Colonic mucosa (tissue), 4 donors: Measurements from ENCODE around the gene MAK. TPM values are rescaled to one million over a fixed set of nuclear protein-coding genes. Genes with fewer than 3 reads are reported as not detected.
A peak's percentile ranks its signal among the peaks of the same experiment; 100 is the strongest.

Source experiments
- DNase-seq: peaks from one replicate; pipeline ENCODE4 v3.0.0-alpha.2; 2020
- H3K27ac ChIP-seq: fragments of 200-600 bp; one replicate; pipeline ENCODE4 v1.8.0; 2021
- H3K27me3 ChIP-seq: fragments of 200-600 bp; one replicate; pipeline ENCODE4 v1.8.0; 2021
- H3K36me3 ChIP-seq: fragments of 200-600 bp; one replicate; pipeline ENCODE4 v1.8.0; 2021
- H3K4me1 ChIP-seq: fragments of 200-600 bp; one replicate; pipeline ENCODE4 v1.8.0; 2021; ENCODE audit warnings: mild to moderate bottlenecking
- H3K4me3 ChIP-seq: fragments of 200-600 bp; one replicate; pipeline ENCODE4 v1.8.0; 2021
- H3K9ac ChIP-seq, 2 donors: one replicate each; pipeline ENCODE4 v1.7.0; 2013; ENCODE audit warnings: control low read depth in 2 of 2, low read depth in 2 of 2, low read length in 2 of 2
- H3K9me3 ChIP-seq: fragments of 200-600 bp; one replicate; pipeline ENCODE4 v1.8.0; 2021
- intact Hi-C: fragments of 100-400 bp; cut with DNase I; formaldehyde crosslinking; loops from one replicate; pipeline ENCODE4 v1.14.1; 2022
- total RNA-seq, 2 donors: library from RNA; stranded (reverse); fragmentation: NEBNext Ultra II Directional in 1 of 2; extraction: Animal tissue kit (Norgen Biotek cat#: 25700) in 1 of 2; gene quantifications; one replicate each; pipeline ENCODE4 v1.2.1, GENCODE V29; 2021
- TF ChIP-seq, protein P1 (sequence below): fragments of 200-600 bp; IDR thresholded peaks from one replicate; pipeline ENCODE4 v1.8.0; 2022; ENCODE audit warnings: antibody characterized with exemption, mild to moderate bottlenecking
- donor health status: healthy.
- donor health status: DM: no; HTN: no; CAD: no.
- donor health status: DM: no; HTN: no; CAD: no.

MAK gene
- total RNA-seq, 2 donors from 2014 or later = not detected

DNA sequence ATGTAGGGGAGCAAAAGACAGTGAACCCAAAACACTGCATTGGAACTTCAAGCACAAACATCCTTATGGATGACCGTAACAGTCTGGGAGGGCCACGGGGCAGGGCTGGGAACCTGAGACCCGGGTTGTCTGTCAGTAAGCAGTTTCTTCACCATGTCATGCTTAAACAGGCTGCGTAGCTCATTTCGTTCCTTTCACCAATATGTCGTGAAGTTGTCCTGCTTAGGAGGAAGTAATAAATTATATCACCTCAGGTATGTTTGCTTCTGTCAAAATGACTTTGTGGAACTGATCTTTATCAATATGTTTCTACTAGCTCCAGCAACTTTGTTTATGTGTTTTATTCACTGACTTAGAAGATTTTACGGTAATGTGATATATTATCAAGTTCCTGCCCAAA lies 12.4 kb upstream of the MAK start:
- Histone ChIP-seq H3K9me3 (no peaks in the 10 kb centered on the region), H3K27ac (no peak overlapping the region), H3K36me3 (no peaks in the 10 kb centered on the region), H3K4me3 (no peak overlapping the region), H3K4me1 (no peaks in the 10 kb centered on the region), H3K27me3 (no peaks in the 10 kb centered on the region), H3K9ac (no peak overlapping the region)
- intact Hi-C loops = no loop called here
- no peak for DNase-seq
- TF ChIP-seq, protein P1, sequence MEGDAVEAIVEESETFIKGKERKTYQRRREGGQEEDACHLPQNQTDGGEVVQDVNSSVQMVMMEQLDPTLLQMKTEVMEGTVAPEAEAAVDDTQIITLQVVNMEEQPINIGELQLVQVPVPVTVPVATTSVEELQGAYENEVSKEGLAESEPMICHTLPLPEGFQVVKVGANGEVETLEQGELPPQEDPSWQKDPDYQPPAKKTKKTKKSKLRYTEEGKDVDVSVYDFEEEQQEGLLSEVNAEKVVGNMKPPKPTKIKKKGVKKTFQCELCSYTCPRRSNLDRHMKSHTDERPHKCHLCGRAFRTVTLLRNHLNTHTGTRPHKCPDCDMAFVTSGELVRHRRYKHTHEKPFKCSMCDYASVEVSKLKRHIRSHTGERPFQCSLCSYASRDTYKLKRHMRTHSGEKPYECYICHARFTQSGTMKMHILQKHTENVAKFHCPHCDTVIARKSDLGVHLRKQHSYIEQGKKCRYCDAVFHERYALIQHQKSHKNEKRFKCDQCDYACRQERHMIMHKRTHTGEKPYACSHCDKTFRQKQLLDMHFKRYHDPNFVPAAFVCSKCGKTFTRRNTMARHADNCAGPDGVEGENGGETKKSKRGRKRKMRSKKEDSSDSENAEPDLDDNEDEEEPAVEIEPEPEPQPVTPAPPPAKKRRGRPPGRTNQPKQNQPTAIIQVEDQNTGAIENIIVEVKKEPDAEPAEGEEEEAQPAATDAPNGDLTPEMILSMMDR = no peak

DNA sequence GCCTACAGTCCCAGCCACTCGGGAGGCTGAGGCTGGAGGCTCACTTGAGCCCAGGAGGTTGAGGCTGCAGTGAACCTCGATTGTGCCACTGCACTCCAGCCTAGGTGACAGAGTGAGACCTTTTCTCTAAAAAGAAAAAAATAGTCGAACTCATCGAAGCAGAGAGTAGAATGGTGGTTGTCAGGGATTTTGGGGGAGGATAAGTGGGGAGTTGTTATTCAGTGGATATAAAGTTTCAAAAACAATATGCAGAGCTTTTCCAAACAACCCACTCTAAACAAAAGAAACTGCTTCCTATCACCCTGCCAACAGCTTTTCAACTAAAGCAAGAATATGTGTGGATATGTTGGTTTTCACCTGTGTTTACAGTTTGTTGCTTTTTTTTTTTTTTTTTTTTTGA lies 11.6 kb upstream of the MAK start:
- H3K27me3 ChIP-seq = no peaks in the 10 kb centered on the region
- H3K36me3 ChIP-seq = no peaks in the 10 kb centered on the region
- DNase-seq = no peak
- no peaks in the 10 kb centered on the region for H3K4me1 ChIP-seq
- H3K9ac ChIP-seq = no peak overlapping the region
- TF ChIP-seq, protein P1 = no peak
- H3K4me3 ChIP-seq = no peak overlapping the region
- no peaks in the 10 kb centered on the region for H3K9me3 ChIP-seq
- no peak overlapping the region for H3K27ac ChIP-seq
- intact Hi-C loops = no loop called here

DNA sequence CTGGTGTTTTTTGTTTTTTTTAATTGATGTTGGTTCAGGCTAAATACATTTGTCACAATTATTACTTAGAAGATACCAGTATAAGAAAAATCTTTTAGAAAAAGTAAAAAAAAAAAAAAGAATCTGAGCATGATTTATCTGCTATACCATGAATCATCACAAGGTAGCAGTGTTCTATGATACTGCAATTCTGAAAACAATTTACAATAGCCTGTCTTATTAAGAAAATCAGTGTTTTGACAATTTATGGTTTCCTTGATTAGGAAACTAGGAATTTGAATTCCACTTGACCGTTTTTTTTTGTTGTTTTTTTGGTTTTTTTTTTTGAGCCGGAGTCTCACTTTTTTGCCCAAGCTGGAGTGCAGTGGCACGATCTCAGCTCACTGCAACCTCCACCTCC lies 9.3 kb upstream of the MAK start:
- Histone ChIP-seq H3K4me3 (no peak overlapping the region), H3K4me1 (no peaks in the 10 kb centered on the region), H3K9me3 (no peaks in the 10 kb centered on the region), H3K27me3 (no peaks in the 10 kb centered on the region), H3K36me3 (no peaks in the 10 kb centered on the region), H3K27ac (no peak overlapping the region), H3K9ac (no peak overlapping the region)
- TF ChIP-seq, protein P1 = no peak
- intact Hi-C loops = no loop called here
- no peak for DNase-seq

DNA sequence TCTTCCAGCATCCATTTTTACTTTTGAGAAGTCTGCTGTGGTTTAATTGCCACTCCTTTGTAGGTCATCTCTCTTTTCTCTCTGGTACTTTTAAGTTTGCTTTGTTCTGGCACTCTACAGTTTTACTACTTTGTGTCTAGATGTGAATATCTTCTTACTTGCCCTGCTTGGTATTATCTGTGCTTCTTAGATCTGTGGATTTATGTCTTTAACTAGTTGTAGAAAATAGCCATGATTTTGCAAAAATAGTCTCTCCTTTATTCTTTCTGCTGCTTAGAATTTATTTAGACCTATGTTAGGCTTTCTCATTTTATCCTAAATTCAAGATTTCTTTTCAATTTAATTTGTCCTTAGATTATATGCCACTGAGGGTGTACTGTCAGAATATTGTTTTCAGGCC lies 5.2 kb upstream of the MAK start:
- no peak overlapping the region for H3K9ac ChIP-seq
- no peaks in the 10 kb centered on the region for H3K36me3 ChIP-seq

DNA sequence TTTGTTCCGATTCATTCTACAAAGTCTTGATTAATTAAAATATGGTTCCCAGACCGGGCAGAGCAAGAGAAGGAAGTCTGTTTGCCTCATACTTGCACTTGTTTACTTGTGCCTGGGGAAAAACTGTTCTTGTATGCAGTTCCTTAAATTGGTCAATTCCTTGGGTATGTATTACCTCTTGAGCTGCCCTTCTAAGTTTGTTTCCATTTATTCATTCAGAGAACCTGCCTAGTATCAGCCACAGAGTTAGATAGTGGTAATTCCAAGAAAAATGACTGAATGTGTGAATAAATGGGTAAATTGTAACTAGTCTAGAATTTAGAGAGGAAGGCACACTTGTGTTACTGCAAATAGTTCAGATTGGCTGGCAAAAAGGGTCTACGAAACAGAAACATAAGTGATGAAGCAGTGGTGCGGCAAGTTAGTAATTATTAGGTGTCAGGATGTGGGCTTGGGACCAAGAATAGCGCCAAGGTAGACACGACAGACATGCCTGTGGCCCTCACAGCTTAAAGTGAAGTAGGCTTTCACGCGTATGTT lies 525 bp upstream of the MAK start:
- H3K9me3 ChIP-seq = no peaks in the 10 kb centered on the region
- no peaks in the 10 kb centered on the region for H3K4me1 ChIP-seq
- intact Hi-C loops = no loop called here
- H3K36me3 ChIP-seq = no peaks in the 10 kb centered on the region
- peaks cover 26% of the 10 kb centered on the region for H3K27me3 ChIP-seq
- DNase-seq = no peak
- peak overlapping the region in 1 of 2 donors; percentile 71 for H3K9ac ChIP-seq
- TF ChIP-seq, protein P1 = no peak
- H3K4me3 ChIP-seq = peak overlapping the region; percentile 45
- H3K27ac ChIP-seq = no peak overlapping the region

More for the DNA sequence above, 5.2 kb upstream of the MAK start:
- H3K4me1 ChIP-seq = no peaks in the 10 kb centered on the region
- H3K27me3 ChIP-seq = no peaks in the 10 kb centered on the region
- no peak for DNase-seq
- no peaks in the 10 kb centered on the region for H3K9me3 ChIP-seq
- intact Hi-C loops = no loop called here
- no peak overlapping the region for H3K4me3 ChIP-seq
- H3K27ac ChIP-seq = no peak overlapping the region
- TF ChIP-seq, protein P1 = no peak

DNA sequence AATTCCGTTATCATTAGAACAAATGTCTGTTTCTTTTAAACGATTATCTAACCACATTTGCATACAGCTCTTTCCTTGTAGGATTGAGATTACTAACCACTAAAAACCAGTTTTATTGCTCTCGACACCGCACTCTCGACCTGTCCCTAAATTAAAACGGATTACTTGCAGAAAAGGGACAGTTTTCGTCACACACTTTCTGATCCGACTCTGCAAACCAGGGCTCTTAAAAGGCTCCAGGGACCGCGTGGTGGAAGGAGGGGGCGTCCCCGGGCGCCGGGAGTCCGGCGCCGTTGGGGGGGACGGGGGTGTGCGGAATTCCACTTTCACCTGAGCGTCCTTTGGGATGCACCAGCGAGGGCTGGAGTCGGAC lies 731 bp downstream of the MAK start:
- Histone ChIP-seq H3K27ac (no peak overlapping the region), H3K9ac (peak overlapping the region; percentile 70 to 71), H3K27me3 (peaks cover 26% of the 10 kb centered on the region), H3K4me3 (peak overlapping the region; percentile 45), H3K9me3 (no peaks in the 10 kb centered on the region), H3K4me1 (no peaks in the 10 kb centered on the region), H3K36me3 (no peaks in the 10 kb centered on the region)
- TF ChIP-seq, protein P1 = no peak
- peak; percentile 27 for DNase-seq
- intact Hi-C loops = no loop called here
